Measurements from ENCODE around the gene PIGS. TPM values are rescaled to one million over a fixed set of nuclear protein-coding genes. Genes with fewer than 3 reads are reported as not detected.
"Not testable (repeated sequence)": the region's sequence is repeated elsewhere in the genome, so short reads cannot be mapped to it uniquely, and the experiment has no call there.

Gene PIGS
- polyA plus RNA-seq, 3 donors = 59.4 to 87.5 (median 84.9) TPM

GRCh38 chr17:28523186-28523585 is 48.1 kb downstream of the PIGS start:
- Histone ChIP-seq H3K79me2 (ENCODE audit: insufficient read depth, low read length) (no peaks in the 10 kb centered on the region), H3K4me2 (replicated peaks; ENCODE audit: extremely low read depth, low read length, poor library complexity, severe bottlenecking) (no peak overlapping the region), H3K4me1 (ENCODE audit: control insufficient read depth in 1 of 2, insufficient read depth in 2 of 2, low read length in 2 of 2) (peaks cover 0 to 5% of the 10 kb centered on the region in 2 donors), H4K20me1 (ENCODE audit: insufficient read depth, low read length) (no peaks in the 10 kb centered on the region), H3K36me3 (replicated peaks in 1 of 2; ENCODE audit: control insufficient read depth in 1 of 2, insufficient read depth in 2 of 2, low read length in 2 of 2) (no peaks in the 10 kb centered on the region), H3K9me3 (replicated peaks in 1 of 2; ENCODE audit: control insufficient read depth in 1 of 2, insufficient read depth in 1 of 2, low read length in 2 of 2) (no peaks in the 10 kb centered on the region), H3K27ac (ENCODE audit: low read depth in 1 of 2, low read length in 2 of 2) (no peak overlapping the region), H3K9ac (ENCODE audit: insufficient read depth, low read length, poor library complexity, severe bottlenecking) (no peak overlapping the region), H3K4me3 (replicated peaks in 1 of 3; ENCODE audit: low read depth in 2 of 3, low read length in 3 of 3) (no peak overlapping the region), H2AFZ (ENCODE audit: insufficient read depth, low read depth, low read length, poor library complexity, severe bottlenecking) (no peak overlapping the region), H3K27me3 (ENCODE audit: control insufficient read depth in 2 of 2, insufficient read depth in 2 of 2, low read length in 2 of 2) (no peaks in the 10 kb centered on the region)
- Mint-ChIP-seq H3K4me1 (peaks cover 9% of the 10 kb centered on the region), H3K9me3 (no peaks in the 10 kb centered on the region), H3K27ac (no peak overlapping the region), H3K36me3 (no peaks in the 10 kb centered on the region), H3K27me3 (ENCODE audit: low read depth in 3 of 3) (peaks cover 0 to 11% (median 8%) of the 10 kb centered on the region in 3 donors), H3K4me3 (no peak overlapping the region)
- TF ChIP-seq CTCF (IDR thresholded peaks at IDR 0.05) = no peak
- WGBS (ENCODE audit: insufficient coverage) = 92% methylated on average over 6 of the region's 6 CpGs
- no peak for DNase-seq
- intact Hi-C loops (cut with micrococcal nuclease) = no loop called here

DNA sequence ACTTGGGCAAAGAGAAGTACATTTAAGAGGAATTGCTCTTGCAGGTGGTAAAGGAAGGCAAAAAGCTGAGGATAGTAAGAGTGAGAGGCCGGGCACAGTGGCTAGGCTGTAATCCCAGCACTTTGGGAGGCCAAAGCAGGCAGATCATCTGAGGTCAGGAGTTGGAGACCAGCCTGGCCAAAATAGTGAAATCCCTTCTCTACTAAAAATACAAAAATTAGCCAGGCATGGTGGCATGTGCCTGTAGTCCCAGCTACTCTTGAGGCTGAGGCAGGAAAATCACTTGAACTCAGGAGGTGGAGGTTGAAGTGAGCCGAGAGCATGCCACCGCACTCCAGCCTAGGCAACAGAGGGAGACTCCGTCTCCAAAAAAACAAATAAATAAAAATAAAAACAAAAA is 49.0 kb downstream of the PIGS start:
- H3K79me2 ChIP-seq (ENCODE audit: insufficient read depth, low read length); H3K4me3 Mint-ChIP-seq; H3K4me2 ChIP-seq (replicated peaks; ENCODE audit: extremely low read depth, low read length, poor library complexity, severe bottlenecking); H3K4me3 ChIP-seq (replicated peaks in 1 of 3; ENCODE audit: low read depth in 2 of 3, low read length in 3 of 3); H2AFZ ChIP-seq (ENCODE audit: insufficient read depth, low read depth, low read length, poor library complexity, severe bottlenecking); H3K27ac Mint-ChIP-seq; H3K27me3 ChIP-seq (ENCODE audit: control insufficient read depth in 2 of 2, insufficient read depth in 2 of 2, low read length in 2 of 2); H3K9me3 Mint-ChIP-seq; H3K9me3 ChIP-seq (replicated peaks in 1 of 2; ENCODE audit: control insufficient read depth in 1 of 2, insufficient read depth in 1 of 2, low read length in 2 of 2); intact Hi-C loops (cut with micrococcal nuclease); H3K36me3 Mint-ChIP-seq; H4K20me1 ChIP-seq (ENCODE audit: insufficient read depth, low read length); DNase-seq; H3K4me1 Mint-ChIP-seq; H3K27ac ChIP-seq (ENCODE audit: low read depth in 1 of 2, low read length in 2 of 2); H3K36me3 ChIP-seq (replicated peaks in 1 of 2; ENCODE audit: control insufficient read depth in 1 of 2, insufficient read depth in 2 of 2, low read length in 2 of 2); H3K4me1 ChIP-seq (ENCODE audit: control insufficient read depth in 1 of 2, insufficient read depth in 2 of 2, low read length in 2 of 2); H3K9ac ChIP-seq (ENCODE audit: insufficient read depth, low read length, poor library complexity, severe bottlenecking): not testable (repeated sequence)
- H3K27me3 Mint-ChIP-seq (ENCODE audit: low read depth in 3 of 3) = peaks cover 0 to 11% (median 10%) of the 10 kb centered on the region in 3 donors
- no CpG with 5 or more reads among the region's 4 CpGs for WGBS (ENCODE audit: insufficient coverage)

Measured in CD14-positive monocyte (primary cell).